DND-41 (cell line): ENCODE results near the gene IL9.

ENCODE experiments used
- EZH2 ChIP-seq: IDR thresholded peaks from 3 replicates; pipeline ENCODE4 v1.6.1; 2012; ENCODE audit warnings: borderline replicate concordance, low read depth, mild to moderate bottlenecking, moderate library complexity, low read length, inconsistent platforms; ENCODE audit not compliant: severe bottlenecking
- TF ChIP-seq, protein P1 (sequence below): IDR thresholded peaks from 2 replicates; pipeline ENCODE4 v1.5.1; 2012; ENCODE audit warnings: borderline replicate concordance, low read length, moderate library complexity, mild to moderate bottlenecking; ENCODE audit not compliant: poor library complexity, severe bottlenecking; ENCODE audit errors: extremely low read depth

DNA sequence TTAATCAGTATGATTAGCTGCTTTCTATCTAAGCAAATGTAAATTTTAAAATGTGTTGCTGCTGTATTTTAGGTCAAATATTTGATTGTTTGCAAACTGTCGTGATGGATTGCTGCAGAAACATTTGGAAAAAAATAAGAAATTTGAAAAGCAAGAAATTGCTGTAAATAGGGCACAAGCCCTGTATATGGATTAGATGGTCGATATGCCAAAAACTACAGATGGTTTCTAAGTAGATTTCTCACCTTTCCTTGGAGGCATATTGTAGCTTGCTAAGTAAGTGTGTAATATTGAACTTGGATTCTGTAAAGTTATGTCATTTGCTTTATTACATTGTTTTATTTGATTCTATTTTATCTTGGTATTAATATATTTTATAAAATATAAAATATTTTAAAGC, 46.1 kb upstream of the IL9 start:
- TF ChIP-seq, protein P1, sequence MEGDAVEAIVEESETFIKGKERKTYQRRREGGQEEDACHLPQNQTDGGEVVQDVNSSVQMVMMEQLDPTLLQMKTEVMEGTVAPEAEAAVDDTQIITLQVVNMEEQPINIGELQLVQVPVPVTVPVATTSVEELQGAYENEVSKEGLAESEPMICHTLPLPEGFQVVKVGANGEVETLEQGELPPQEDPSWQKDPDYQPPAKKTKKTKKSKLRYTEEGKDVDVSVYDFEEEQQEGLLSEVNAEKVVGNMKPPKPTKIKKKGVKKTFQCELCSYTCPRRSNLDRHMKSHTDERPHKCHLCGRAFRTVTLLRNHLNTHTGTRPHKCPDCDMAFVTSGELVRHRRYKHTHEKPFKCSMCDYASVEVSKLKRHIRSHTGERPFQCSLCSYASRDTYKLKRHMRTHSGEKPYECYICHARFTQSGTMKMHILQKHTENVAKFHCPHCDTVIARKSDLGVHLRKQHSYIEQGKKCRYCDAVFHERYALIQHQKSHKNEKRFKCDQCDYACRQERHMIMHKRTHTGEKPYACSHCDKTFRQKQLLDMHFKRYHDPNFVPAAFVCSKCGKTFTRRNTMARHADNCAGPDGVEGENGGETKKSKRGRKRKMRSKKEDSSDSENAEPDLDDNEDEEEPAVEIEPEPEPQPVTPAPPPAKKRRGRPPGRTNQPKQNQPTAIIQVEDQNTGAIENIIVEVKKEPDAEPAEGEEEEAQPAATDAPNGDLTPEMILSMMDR: no peak
- no peak for TF ChIP-seq EZH2
